ENCODE results near the gene NELL1. TPM values are rescaled to one million over a fixed set of nuclear protein-coding genes. Genes with fewer than 3 reads are reported as not detected.

NELL1 gene
- total RNA-seq, 1 donor from 2014 or later, result not detected

- no peak for TF ChIP-seq CTCF (IDR thresholded peaks at IDR 0.05)
- peaks cover 10% of the 10 kb centered on the region for H3K9me3 Mint-ChIP-seq (ENCODE audit: unreplicated experiment)
- H3K4me3 Mint-ChIP-seq (ENCODE audit: unreplicated experiment), result no peak overlapping the region
- H3K27me3 Mint-ChIP-seq (ENCODE audit: unreplicated experiment), result no peaks in the 10 kb centered on the region
- no peaks in the 10 kb centered on the region for H3K36me3 Mint-ChIP-seq (ENCODE audit: unreplicated experiment)
- no peaks in the 10 kb centered on the region for H3K4me1 Mint-ChIP-seq (ENCODE audit: unreplicated experiment)
- no peak for DNase-seq (ENCODE audit: extremely low spot score, unreplicated experiment)
- no peak overlapping the region for H3K27ac Mint-ChIP-seq (ENCODE audit: unreplicated experiment)
Observed at GRCh38 chr11:20783220-20783619, 113.8 kb downstream of the NELL1 start.

DNA sequence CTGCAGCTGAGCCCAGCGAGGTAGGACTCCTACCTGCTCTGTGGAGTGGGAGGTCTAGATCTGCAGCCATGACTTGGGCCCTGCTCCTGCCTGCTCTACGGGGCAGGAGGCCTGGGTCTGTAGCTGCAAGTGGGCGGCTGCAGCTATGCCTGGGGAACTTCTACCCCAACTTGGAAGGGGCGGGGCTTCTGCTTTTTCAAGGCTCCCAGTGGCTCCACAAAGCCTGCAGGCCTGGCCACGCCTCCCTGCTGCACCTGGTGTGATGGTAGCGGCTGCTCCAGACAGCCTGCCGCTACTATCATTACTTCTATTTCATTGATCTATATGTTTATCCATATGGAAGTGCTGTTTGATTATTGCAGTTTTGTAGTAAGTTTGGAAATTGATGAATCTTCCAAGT lies 121.2 kb downstream of the NELL1 start:
- DNase-seq (ENCODE audit: extremely low spot score, unreplicated experiment), result no peak
- Mint-ChIP-seq H3K27me3 (ENCODE audit: unreplicated experiment) (no peaks in the 10 kb centered on the region), H3K4me1 (ENCODE audit: unreplicated experiment) (no peaks in the 10 kb centered on the region), H3K4me3 (ENCODE audit: unreplicated experiment) (no peak overlapping the region), H3K27ac (ENCODE audit: unreplicated experiment) (no peak overlapping the region), H3K9me3 (ENCODE audit: unreplicated experiment) (no peaks in the 10 kb centered on the region), H3K36me3 (ENCODE audit: unreplicated experiment) (no peaks in the 10 kb centered on the region)
- no peak for TF ChIP-seq CTCF (IDR thresholded peaks at IDR 0.05)

DNA sequence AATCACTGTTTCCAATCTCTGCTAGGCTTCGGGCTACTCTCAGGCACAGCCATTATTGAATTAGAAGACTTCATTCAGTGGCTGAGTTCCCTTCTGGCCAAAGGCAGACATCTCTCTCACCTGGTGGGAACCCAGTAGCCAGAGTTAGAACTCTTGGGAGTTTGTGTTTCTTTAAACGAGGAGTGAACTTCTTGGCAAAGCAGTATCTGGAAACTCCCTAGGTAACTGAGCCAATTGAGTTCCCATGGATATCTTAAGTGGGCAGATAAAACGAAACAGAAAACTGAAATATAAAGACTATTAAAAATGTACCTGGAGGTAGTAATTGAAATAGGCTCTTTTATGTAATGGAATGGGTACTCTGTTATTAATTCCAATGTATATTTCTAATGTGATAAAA lies 125.6 kb downstream of the NELL1 start:
- no peaks in the 10 kb centered on the region for H3K36me3 Mint-ChIP-seq (ENCODE audit: unreplicated experiment)

DNA sequence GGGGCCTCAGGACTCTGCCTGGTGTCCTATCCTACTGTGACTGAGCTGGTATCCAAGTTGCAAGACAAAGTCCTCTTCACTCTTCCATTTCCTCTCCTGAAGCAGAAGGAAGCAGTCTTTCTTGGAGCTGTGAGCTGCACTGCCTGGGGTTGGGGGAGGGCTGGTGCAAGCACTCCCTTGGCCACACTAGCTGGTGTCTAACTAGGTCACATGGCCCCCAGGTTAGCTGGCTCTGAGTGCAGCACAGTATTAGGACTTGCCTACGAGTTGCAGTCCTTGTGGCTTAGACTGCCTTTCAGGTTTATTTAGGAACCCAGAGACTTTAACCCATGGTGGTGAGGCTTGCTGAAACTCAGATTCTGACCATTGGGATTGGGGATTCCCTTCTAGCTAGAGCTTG lies 138.9 kb downstream of the NELL1 start:
- H3K27ac Mint-ChIP-seq (ENCODE audit: unreplicated experiment), result no peak overlapping the region
- H3K4me1 Mint-ChIP-seq (ENCODE audit: unreplicated experiment), result no peaks in the 10 kb centered on the region
- no peaks in the 10 kb centered on the region for H3K27me3 Mint-ChIP-seq (ENCODE audit: unreplicated experiment)
- H3K9me3 Mint-ChIP-seq (ENCODE audit: unreplicated experiment), result peaks cover 34% of the 10 kb centered on the region
- no peak for TF ChIP-seq CTCF (IDR thresholded peaks at IDR 0.05)
- no peak for DNase-seq (ENCODE audit: extremely low spot score, unreplicated experiment)
- H3K4me3 Mint-ChIP-seq (ENCODE audit: unreplicated experiment), result no peak overlapping the region
- no peaks in the 10 kb centered on the region for H3K36me3 Mint-ChIP-seq (ENCODE audit: unreplicated experiment)

More for the DNA sequence above, 125.6 kb downstream of the NELL1 start:
- H3K4me1 Mint-ChIP-seq (ENCODE audit: unreplicated experiment), result no peaks in the 10 kb centered on the region
- no peak for TF ChIP-seq CTCF (IDR thresholded peaks at IDR 0.05)
- DNase-seq (ENCODE audit: extremely low spot score, unreplicated experiment), result no peak
- H3K9me3 Mint-ChIP-seq (ENCODE audit: unreplicated experiment), result no peaks in the 10 kb centered on the region
- H3K4me3 Mint-ChIP-seq (ENCODE audit: unreplicated experiment), result no peak overlapping the region
- no peak overlapping the region for H3K27ac Mint-ChIP-seq (ENCODE audit: unreplicated experiment)
- no peaks in the 10 kb centered on the region for H3K27me3 Mint-ChIP-seq (ENCODE audit: unreplicated experiment)

DNA sequence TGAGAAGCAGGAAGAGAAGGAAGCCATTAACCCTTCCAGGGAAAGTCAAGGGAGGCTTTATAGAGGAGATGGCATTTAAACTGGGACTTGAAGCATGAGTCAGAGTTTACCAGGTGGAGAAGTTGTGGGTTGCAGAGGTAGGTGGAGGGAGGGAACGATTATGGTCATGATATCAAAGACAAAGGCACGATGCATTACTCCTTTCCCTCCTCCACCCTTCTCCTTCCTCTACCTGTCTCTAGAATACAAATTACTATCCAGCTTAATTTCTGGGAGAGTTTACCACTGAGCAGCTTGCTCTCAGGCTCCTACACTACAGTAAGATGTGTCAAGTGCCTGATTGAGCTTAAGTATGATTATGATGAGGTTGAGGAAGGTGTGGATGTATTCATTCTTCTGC lies 151.7 kb downstream of the NELL1 start:
- Mint-ChIP-seq H3K27me3 (ENCODE audit: unreplicated experiment) (no peaks in the 10 kb centered on the region), H3K4me1 (ENCODE audit: unreplicated experiment) (no peaks in the 10 kb centered on the region), H3K4me3 (ENCODE audit: unreplicated experiment) (no peak overlapping the region), H3K36me3 (ENCODE audit: unreplicated experiment) (no peaks in the 10 kb centered on the region), H3K27ac (ENCODE audit: unreplicated experiment) (no peak overlapping the region), H3K9me3 (ENCODE audit: unreplicated experiment) (peaks cover 29% of the 10 kb centered on the region)
- TF ChIP-seq CTCF (IDR thresholded peaks at IDR 0.05), result no peak
- DNase-seq (ENCODE audit: extremely low spot score, unreplicated experiment), result no peak

Data from osteocyte (in vitro differentiated cells).